Measurements from ENCODE around the gene RNF208. TPM values are rescaled to one million over a fixed set of nuclear protein-coding genes. Genes with fewer than 3 reads are reported as not detected.

RNF208 gene
- total and polyA plus RNA-seq, 2 donors (not counting 1 experiment from before 2014, with no cell fraction given), result 1.1 to 1.4 TPM

- Histone ChIP-seq H3K36me3 (replicated peaks in 1 of 2; ENCODE audit: control extremely low read depth in 1 of 2, control insufficient read depth in 1 of 2, extremely low read depth in 1 of 2, insufficient read depth in 2 of 2, low read length in 1 of 2) (peaks cover 0 to 36% of the 10 kb centered on the region in 2 experiments), H4K20me1 (ENCODE audit: control insufficient read depth, insufficient read depth, low read length, poor library complexity, severe bottlenecking) (peaks cover 54% of the 10 kb centered on the region), H3K79me2 (ENCODE audit: control insufficient read depth, insufficient read depth, low read length) (peaks cover 86% of the 10 kb centered on the region), H3K27me3 (replicated peaks in 1 of 4; ENCODE audit: control extremely low read depth in 1 of 4, control insufficient read depth in 3 of 4, insufficient read depth in 4 of 4, low read length in 3 of 4) (no peaks in the 10 kb centered on the region), H3K4me2 (replicated peaks; ENCODE audit: low read depth, low read length, poor library complexity, severe bottlenecking) (peak overlapping the region; percentile 95), H3K9me3 (ENCODE audit: control extremely low read depth in 1 of 3, control insufficient read depth in 2 of 3, insufficient read depth in 1 of 3, low read length in 2 of 3) (peaks cover 0 to 3% (median 0%) of the 10 kb centered on the region in 3 donors), H3K4me3 (ENCODE audit: control extremely low read depth in 1 of 5, extremely low read depth in 1 of 5, insufficient read depth in 1 of 5, low read depth in 2 of 5, low read length in 4 of 5) (peak overlapping the region; percentile 32 to 99 (median 98)), H3K27ac (ENCODE audit: low read length in 2 of 2) (peak overlapping the region; percentile 74 to 90), H2AFZ (ENCODE audit: insufficient read depth, low read depth, low read length, poor library complexity, severe bottlenecking) (peak overlapping the region; percentile 88), H3K4me1 (ENCODE audit: control insufficient read depth in 2 of 2, insufficient read depth in 2 of 2, low read length in 2 of 2) (peaks cover 26 to 40% of the 10 kb centered on the region in 2 donors), H3K9ac (ENCODE audit: low read length) (peak overlapping the region; percentile 94)
- H3K27ac Mint-ChIP-seq, result peak overlapping the region; percentile 97
- ATAC-seq (ENCODE audit: low read depth) (no peak), DNase-seq (no peak)
- WGBS (ENCODE audit: insufficient coverage), result 44% methylated on average over 23 of the region's 23 CpGs
- intact Hi-C loops (cut with micrococcal nuclease), result loop anchor here (1.0 to 5.0 kb wide), 2 partner anchors 34 to 62 kb away; no protein-coding TSS in a partner anchor
- TF ChIP-seq CTCF (IDR thresholded peaks at IDR 0.05) (no peak), EZH2 (IDR thresholded peaks at IDR 0.05; ENCODE audit: borderline replicate concordance, insufficient read depth, low read depth, low read length, poor library complexity, severe bottlenecking) (no peak)
- H3K9me3 Mint-ChIP-seq (ENCODE audit: insufficient read depth), result no peaks in the 10 kb centered on the region
- H3K4me3 Mint-ChIP-seq, result peak overlapping the region; percentile 96
- POLR2A ChIA-PET, result interaction anchor here (0.7 to 2.7 kb wide), 10 partner anchors 9 to 103 kb away, joined by 3 to 21 read pairs (median 8); partner anchors contain the start of genes MAN1B1, RNF208, TOR4A and TPRN
- H3K27me3 Mint-ChIP-seq, result no peaks in the 10 kb centered on the region
- CTCF ChIA-PET, result interaction anchor here (0.7 to 4.0 kb wide), 13 partner anchors 9 to 143 kb away, joined by 3 to 42 read pairs (median 3); partner anchors contain the start of genes CYSRT1, DPP7, NPDC1 and RNF224
- peaks cover 36% of the 10 kb centered on the region for H3K4me1 Mint-ChIP-seq
Measured at GRCh38 chr9:137189297-137190295, 32.4 kb downstream of the RNF208 start.

Measured in B cell (primary cell).